Activated naive CD4-positive, alpha-beta T cell treated with anti-CD3 and anti-CD28 coated beads for 36 hours (primary cell): ENCODE measurements around the gene P2RY11. TPM values are rescaled to one million over a fixed set of nuclear protein-coding genes. Genes with fewer than 3 reads are reported as not detected.

ENCODE experiments used
- CTCF ChIA-PET: fragments of 350-600 bp; sonication (Branson Sonifier 250); formaldehyde crosslinking; loops from one replicate; lab custom pipeline; 2021; ENCODE audit warnings: antibody characterized with exemption; lab: Charles Lee
- DNase-seq: peaks from one replicate; pipeline ENCODE4 v3.0.0-alpha.2; 2020
- H3K27ac Mint-ChIP-seq: one replicate; pipeline ENCODE4 v1.8.0; 2021; ENCODE audit warnings: mild to moderate bottlenecking, mixed read lengths
- H3K27me3 Mint-ChIP-seq: one replicate; pipeline ENCODE4 v1.8.0; 2021; ENCODE audit warnings: low read depth, mixed read lengths
- H3K36me3 Mint-ChIP-seq: one replicate; pipeline ENCODE4 v1.8.0; 2021; ENCODE audit warnings: low read depth, mixed read lengths
- H3K4me1 Mint-ChIP-seq: one replicate; pipeline ENCODE4 v1.8.0; 2021; ENCODE audit warnings: low read depth, mixed read lengths
- H3K4me3 Mint-ChIP-seq: one replicate; pipeline ENCODE4 v1.8.0; 2021; ENCODE audit warnings: mild to moderate bottlenecking, moderate library complexity, mixed read lengths
- H3K9me3 Mint-ChIP-seq: one replicate; pipeline ENCODE4 v1.8.0; 2021; ENCODE audit warnings: mixed read lengths
- intact Hi-C: fragments of 100-400 bp; cut with micrococcal nuclease; formaldehyde crosslinking; loops from one replicate; pipeline ENCODE4 v1.15.1; 2023
- total RNA-seq, 2 experiments: library from RNA; stranded (reverse); gene quantifications; one replicate each; pipeline ENCODE4 v1.2.3, GENCODE V29; 2021

The P2RY11 gene
- total RNA-seq, 2 experiments from 2014 or later, result 11.8 to 12.2 TPM

GRCh38 chr19:10136936-10137335 lies 25.4 kb downstream of the P2RY11 start:
- peaks cover 49% of the 10 kb centered on the region for H3K36me3 Mint-ChIP-seq
- no peaks in the 10 kb centered on the region for H3K9me3 Mint-ChIP-seq
- CTCF ChIA-PET, result no interaction called here
- no peak overlapping the region for H3K4me3 Mint-ChIP-seq
- H3K27ac Mint-ChIP-seq, result no peak overlapping the region
- H3K4me1 Mint-ChIP-seq, result peaks cover 9% of the 10 kb centered on the region
- no peaks in the 10 kb centered on the region for H3K27me3 Mint-ChIP-seq
- DNase-seq, result no peak
- intact Hi-C loops, result no loop called here

- Mint-ChIP-seq H3K36me3 (peaks cover 54% of the 10 kb centered on the region), H3K4me1 (peaks cover 14% of the 10 kb centered on the region), H3K27me3 (no peaks in the 10 kb centered on the region), H3K9me3 (no peaks in the 10 kb centered on the region), H3K27ac (no peak overlapping the region), H3K4me3 (no peak overlapping the region)
- no peak for DNase-seq
- intact Hi-C loops, result no loop called here
- CTCF ChIA-PET, result interaction anchor here (0.6 kb wide), 1 partner anchor 14 kb away, joined by 4 read pairs; no protein-coding TSS in a partner anchor
These were observed 26.5 kb downstream of the P2RY11 start for GRCh38 chr19:10137751-10138682.

- Mint-ChIP-seq H3K27ac (no peak overlapping the region), H3K4me3 (no peak overlapping the region), H3K27me3 (no peaks in the 10 kb centered on the region), H3K9me3 (no peaks in the 10 kb centered on the region), H3K36me3 (peaks cover 61% of the 10 kb centered on the region), H3K4me1 (peaks cover 24% of the 10 kb centered on the region)
- CTCF ChIA-PET, result interaction anchor here (0.6 kb wide), 1 partner anchor 16 kb away, joined by 4 read pairs; no protein-coding TSS in a partner anchor
- DNase-seq, result no peak
- intact Hi-C loops, result no loop called here
These were observed 27.6 kb downstream of the P2RY11 start for GRCh38 chr19:10138879-10139795.

- peaks cover 66% of the 10 kb centered on the region for H3K36me3 Mint-ChIP-seq
- intact Hi-C loops, result loop anchor here (5.0 kb wide), 1 partner anchor 37 kb away; no protein-coding TSS in a partner anchor
- H3K9me3 Mint-ChIP-seq, result no peaks in the 10 kb centered on the region
- CTCF ChIA-PET, result no interaction called here
- peaks cover 28% of the 10 kb centered on the region for H3K4me1 Mint-ChIP-seq
- H3K27ac Mint-ChIP-seq, result no peak overlapping the region
- H3K4me3 Mint-ChIP-seq, result no peak overlapping the region
- no peak for DNase-seq
- H3K27me3 Mint-ChIP-seq, result no peaks in the 10 kb centered on the region
These were observed 28.5 kb downstream of the P2RY11 start for GRCh38 chr19:10139952-10140351.

- no peak overlapping the region for H3K4me3 Mint-ChIP-seq
- H3K27ac Mint-ChIP-seq, result peak overlapping the region; percentile 50
- intact Hi-C loops, result loop anchor here (5.0 kb wide), 1 partner anchor 36 kb away; no protein-coding TSS in a partner anchor
- H3K36me3 Mint-ChIP-seq, result peaks cover 76% of the 10 kb centered on the region
- CTCF ChIA-PET, result interaction anchor here (1.7 kb wide), 1 partner anchor 108 kb away, joined by 5 read pairs; no protein-coding TSS in a partner anchor
- H3K27me3 Mint-ChIP-seq, result no peaks in the 10 kb centered on the region
- no peaks in the 10 kb centered on the region for H3K9me3 Mint-ChIP-seq
- DNase-seq, result no peak
- peaks cover 34% of the 10 kb centered on the region for H3K4me1 Mint-ChIP-seq
These were observed 30.0 kb downstream of the P2RY11 start for GRCh38 chr19:10141479-10141878.

- intact Hi-C loops, result loop anchor here (2.0 to 5.0 kb wide), 3 partner anchors 35 to 53 kb away; partner anchors contain the start of gene DNMT1
- DNase-seq, result no peak
- H3K4me1 Mint-ChIP-seq, result peaks cover 34% of the 10 kb centered on the region
- no peak overlapping the region for H3K4me3 Mint-ChIP-seq
- H3K27ac Mint-ChIP-seq, result peak overlapping the region; percentile 93
- peaks cover 78% of the 10 kb centered on the region for H3K36me3 Mint-ChIP-seq
- no peaks in the 10 kb centered on the region for H3K27me3 Mint-ChIP-seq
- H3K9me3 Mint-ChIP-seq, result no peaks in the 10 kb centered on the region
- CTCF ChIA-PET, result interaction anchor here (1.7 kb wide), 1 partner anchor 108 kb away, joined by 5 read pairs; no protein-coding TSS in a partner anchor
These were observed 30.5 kb downstream of the P2RY11 start for GRCh38 chr19:10141973-10142372.

- Mint-ChIP-seq H3K4me3 (no peak overlapping the region), H3K36me3 (peaks cover 75% of the 10 kb centered on the region), H3K9me3 (no peaks in the 10 kb centered on the region), H3K27me3 (no peaks in the 10 kb centered on the region), H3K27ac (peak overlapping the region; percentile 93), H3K4me1 (peaks cover 34% of the 10 kb centered on the region)
- peak; percentile 61 for DNase-seq
- CTCF ChIA-PET, result interaction anchor here (0.6 to 1.7 kb wide), 7 partner anchors 11 to 1053 kb away, joined by 3 to 5 read pairs (median 3); no protein-coding TSS in a partner anchor
- intact Hi-C loops, result loop anchor here (2.0 to 5.0 kb wide), 3 partner anchors 34 to 52 kb away; partner anchors contain the start of gene DNMT1
These were observed 31.3 kb downstream of the P2RY11 start for GRCh38 chr19:10142701-10143375.

- peak; percentile 20 for DNase-seq
- H3K4me3 Mint-ChIP-seq, result no peak overlapping the region
- H3K36me3 Mint-ChIP-seq, result peaks cover 80% of the 10 kb centered on the region
- H3K9me3 Mint-ChIP-seq, result no peaks in the 10 kb centered on the region
- intact Hi-C loops, result loop anchor here (2.0 to 5.0 kb wide), 3 partner anchors 34 to 51 kb away; partner anchors contain the start of gene DNMT1
- H3K27ac Mint-ChIP-seq, result peak overlapping the region; percentile 93
- peaks cover 34% of the 10 kb centered on the region for H3K4me1 Mint-ChIP-seq
- CTCF ChIA-PET, result interaction anchor here (0.6 to 1.4 kb wide), 5 partner anchors 12 to 143 kb away, joined by 3 read pairs; no protein-coding TSS in a partner anchor
- H3K27me3 Mint-ChIP-seq, result no peaks in the 10 kb centered on the region
These were observed 32.2 kb downstream of the P2RY11 start for GRCh38 chr19:10143681-10144080.

- Mint-ChIP-seq H3K27me3 (no peaks in the 10 kb centered on the region), H3K9me3 (no peaks in the 10 kb centered on the region), H3K4me3 (no peak overlapping the region), H3K27ac (peak overlapping the region; percentile 93), H3K36me3 (peaks cover 79% of the 10 kb centered on the region), H3K4me1 (peaks cover 31% of the 10 kb centered on the region)
- intact Hi-C loops, result loop anchor here (5.0 kb wide), 1 partner anchor 33 kb away; no protein-coding TSS in a partner anchor
- CTCF ChIA-PET, result interaction anchor here (0.6 to 1.4 kb wide), 4 partner anchors 13 to 214 kb away, joined by 3 to 5 read pairs (median 4); no protein-coding TSS in a partner anchor
- no peak for DNase-seq
These were observed 32.9 kb downstream of the P2RY11 start for GRCh38 chr19:10144361-10144760.

GRCh38 chr19:10145031-10145430 lies 33.5 kb downstream of the P2RY11 start:
- no peaks in the 10 kb centered on the region for H3K27me3 Mint-ChIP-seq
- H3K4me3 Mint-ChIP-seq, result no peak overlapping the region
- CTCF ChIA-PET, result interaction anchor here (1.3 to 1.4 kb wide), 2 partner anchors 25 to 215 kb away, joined by 3 to 4 read pairs; no protein-coding TSS in a partner anchor
- DNase-seq, result no peak
- no peaks in the 10 kb centered on the region for H3K9me3 Mint-ChIP-seq
- peaks cover 31% of the 10 kb centered on the region for H3K4me1 Mint-ChIP-seq
- intact Hi-C loops, result no loop called here
- H3K36me3 Mint-ChIP-seq, result peaks cover 79% of the 10 kb centered on the region
- no peak overlapping the region for H3K27ac Mint-ChIP-seq

- no peak for DNase-seq
- Mint-ChIP-seq H3K9me3 (no peaks in the 10 kb centered on the region), H3K36me3 (peaks cover 76% of the 10 kb centered on the region), H3K4me1 (peaks cover 31% of the 10 kb centered on the region), H3K27me3 (no peaks in the 10 kb centered on the region), H3K27ac (no peak overlapping the region), H3K4me3 (no peak overlapping the region)
- intact Hi-C loops, result no loop called here
- CTCF ChIA-PET, result no interaction called here
These were observed 34.6 kb downstream of the P2RY11 start for GRCh38 chr19:10146142-10146541.
